ENCODE data around the gene TAS2R41.

TAS2R41 gene

DNA sequence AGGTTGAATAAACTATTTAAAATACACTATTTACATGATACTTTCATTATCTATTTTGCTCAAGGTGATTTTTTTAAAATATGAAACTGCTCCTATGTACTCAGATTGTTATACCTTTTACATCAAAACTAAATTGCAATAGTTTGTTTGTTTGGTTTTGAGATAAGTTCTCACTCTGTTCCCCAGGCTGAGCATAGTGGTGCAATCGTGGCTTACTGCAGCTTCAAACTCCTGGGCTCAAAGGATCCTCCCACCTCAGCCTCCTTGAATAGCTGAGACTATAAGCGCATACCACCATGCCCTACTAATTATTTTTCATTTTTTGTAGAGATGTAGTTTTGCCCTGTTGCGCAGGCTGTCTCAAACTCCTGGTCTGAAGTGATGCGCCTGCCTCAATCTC, 21.7 kb upstream of the TAS2R41 start:
- Histone ChIP-seq H3K4ac (ENCODE audit: low read depth, low read length) (no peak overlapping the region), H3K23ac (ENCODE audit: low read length) (no peak overlapping the region), H3K9me3 (ENCODE audit: insufficient read depth, low read depth, low read length) (peaks cover 1% of the 10 kb centered on the region), H4K91ac (ENCODE audit: low read depth, low read length) (no peak overlapping the region), H3K14ac (ENCODE audit: low read length) (no peak overlapping the region), H2BK5ac (ENCODE audit: low read depth, low read length, poor library complexity) (no peak overlapping the region), H3K4me1 (ENCODE audit: control insufficient read depth in 1 of 2, insufficient read depth in 2 of 2, low read length in 2 of 2) (peaks cover 0 to 3% of the 10 kb centered on the region in 2 experiments), H3K18ac (ENCODE audit: low read length) (no peak overlapping the region), H3K27ac (ENCODE audit: low read depth, low read length) (no peak overlapping the region), H3K36me3 (ENCODE audit: control insufficient read depth in 1 of 2, insufficient read depth in 2 of 2, low read length in 2 of 2) (no peaks in the 10 kb centered on the region), H3K4me2 (ENCODE audit: low read length) (no peak overlapping the region), H3K4me3 (ENCODE audit: low read depth, low read length) (no peak overlapping the region), H3K79me2 (ENCODE audit: control insufficient read depth, insufficient read depth, low read length, poor library complexity) (no peaks in the 10 kb centered on the region), H4K8ac (ENCODE audit: low read depth, low read length) (no peak overlapping the region), H2BK12ac (ENCODE audit: low read length) (no peak overlapping the region), H2BK120ac (ENCODE audit: insufficient read depth, low read length, poor library complexity) (no peak overlapping the region), H2AFZ (ENCODE audit: insufficient read depth, low read length, poor library complexity) (no peak overlapping the region), H3K9ac (ENCODE audit: low read length) (no peak overlapping the region), H2AK5ac (ENCODE audit: low read length) (no peak overlapping the region), H3K79me1 (ENCODE audit: low read length) (no peaks in the 10 kb centered on the region), H4K12ac (ENCODE audit: low read depth, low read length) (no peak overlapping the region), H3K27me3 (ENCODE audit: insufficient read depth, low read length) (no peaks in the 10 kb centered on the region)
- WGBS (ENCODE audit: extremely low coverage, insufficient coverage, insufficient read length), result no CpG with 5 or more reads among the region's 4 CpGs
- DNase-seq, result peak in 1 of 2 donors; percentile 63

DNA sequence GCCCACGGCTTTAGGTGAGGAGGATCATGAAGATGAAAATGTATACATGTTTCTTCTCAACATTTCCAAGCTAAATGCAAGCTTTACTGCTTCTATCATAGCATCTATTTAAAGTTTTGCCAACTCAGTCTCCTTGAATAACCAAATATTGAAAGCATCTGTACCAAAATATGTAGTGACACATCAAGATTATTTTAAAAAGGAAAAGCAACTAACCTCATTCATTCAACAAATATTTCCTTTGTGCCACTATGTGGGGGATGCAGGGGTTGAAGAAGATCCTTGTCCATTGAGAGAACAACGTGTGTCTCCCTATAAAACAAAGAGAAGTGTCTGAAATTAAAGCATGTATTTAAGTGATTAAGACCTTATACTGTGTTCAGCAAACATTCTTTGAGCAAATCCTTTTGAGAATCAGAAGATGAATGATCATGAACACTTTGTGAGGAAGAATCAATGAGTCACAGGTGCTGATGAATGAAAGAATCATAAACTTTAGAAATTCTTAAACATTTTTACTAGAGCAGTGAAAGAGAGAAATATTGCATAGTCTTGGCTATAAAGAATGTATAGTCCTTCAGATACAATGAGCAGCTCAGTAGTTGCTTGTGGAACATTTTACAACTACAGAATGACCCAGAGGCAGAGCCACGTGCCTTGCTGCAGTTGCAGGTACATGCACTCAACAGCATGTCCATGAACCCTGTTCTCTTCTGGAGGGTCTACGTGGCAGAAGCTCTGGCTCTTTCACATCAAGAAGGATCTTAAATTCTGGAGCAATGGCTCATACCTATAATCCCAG, 20.5 kb upstream of the TAS2R41 start:
- no peak overlapping the region for H2BK120ac ChIP-seq (ENCODE audit: insufficient read depth, low read length, poor library complexity)
- H2AFZ ChIP-seq (ENCODE audit: insufficient read depth, low read length, poor library complexity), result no peak overlapping the region
- no peak overlapping the region for H3K4me2 ChIP-seq (ENCODE audit: low read length)
- H2BK12ac ChIP-seq (ENCODE audit: low read length), result no peak overlapping the region
- no peak overlapping the region for H4K91ac ChIP-seq (ENCODE audit: low read depth, low read length)
- H2AK5ac ChIP-seq (ENCODE audit: low read length), result no peak overlapping the region
- DNase-seq, result peak in 1 of 2 donors; percentile 46
- no peak overlapping the region for H4K12ac ChIP-seq (ENCODE audit: low read depth, low read length)
- no peak overlapping the region for H3K9ac ChIP-seq (ENCODE audit: low read length)
- no peaks in the 10 kb centered on the region for H3K79me2 ChIP-seq (ENCODE audit: control insufficient read depth, insufficient read depth, low read length, poor library complexity)
- H3K23ac ChIP-seq (ENCODE audit: low read length), result no peak overlapping the region
- no CpG with 5 or more reads among the region's 4 CpGs for WGBS (ENCODE audit: extremely low coverage, insufficient coverage, insufficient read length)
- H3K27me3 ChIP-seq (ENCODE audit: insufficient read depth, low read length), result no peaks in the 10 kb centered on the region
- no peak overlapping the region for H2BK5ac ChIP-seq (ENCODE audit: low read depth, low read length, poor library complexity)
- H4K8ac ChIP-seq (ENCODE audit: low read depth, low read length), result no peak overlapping the region
- H3K9me3 ChIP-seq (ENCODE audit: insufficient read depth, low read depth, low read length), result no peaks in the 10 kb centered on the region
- H3K4me3 ChIP-seq (ENCODE audit: low read depth, low read length), result no peak overlapping the region
- H3K14ac ChIP-seq (ENCODE audit: low read length), result no peak overlapping the region
- H3K27ac ChIP-seq (ENCODE audit: low read depth, low read length), result no peak overlapping the region
- H3K4ac ChIP-seq (ENCODE audit: low read depth, low read length), result no peak overlapping the region
- H3K18ac ChIP-seq (ENCODE audit: low read length), result no peak overlapping the region
- H3K4me1 ChIP-seq (ENCODE audit: control insufficient read depth in 1 of 2, insufficient read depth in 2 of 2, low read length in 2 of 2), result peaks cover 0 to 3% of the 10 kb centered on the region in 2 experiments
- H3K79me1 ChIP-seq (ENCODE audit: low read length), result no peaks in the 10 kb centered on the region
- H3K36me3 ChIP-seq (ENCODE audit: control insufficient read depth in 1 of 2, insufficient read depth in 2 of 2, low read length in 2 of 2), result no peaks in the 10 kb centered on the region

DNA sequence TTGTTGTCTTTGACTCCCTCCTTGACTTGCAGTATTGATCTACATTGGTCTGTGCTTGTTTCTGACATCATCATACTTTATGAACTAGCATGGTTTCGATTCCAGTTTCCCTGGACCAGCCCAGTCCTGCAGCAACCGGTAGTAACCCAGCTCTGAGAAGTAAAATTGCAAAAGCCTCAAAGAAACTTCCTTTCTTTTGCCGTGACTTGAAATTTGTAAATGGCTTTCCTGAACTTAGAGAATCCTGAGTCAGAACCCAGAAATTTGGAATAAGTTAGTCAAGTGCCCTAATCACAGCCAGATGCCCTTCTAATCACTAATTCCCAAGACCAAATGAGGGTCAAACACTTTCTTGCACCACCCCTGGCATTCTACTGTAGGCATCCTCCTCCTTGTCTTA, 19.4 kb upstream of the TAS2R41 start:
- Histone ChIP-seq H3K4me1 (ENCODE audit: control insufficient read depth in 1 of 2, insufficient read depth in 2 of 2, low read length in 2 of 2) (peaks cover 0 to 3% of the 10 kb centered on the region in 2 experiments), H3K4ac (ENCODE audit: low read depth, low read length) (no peak overlapping the region), H2AFZ (ENCODE audit: insufficient read depth, low read length, poor library complexity) (no peak overlapping the region), H3K79me2 (ENCODE audit: control insufficient read depth, insufficient read depth, low read length, poor library complexity) (no peaks in the 10 kb centered on the region), H2BK120ac (ENCODE audit: insufficient read depth, low read length, poor library complexity) (no peak overlapping the region), H4K12ac (ENCODE audit: low read depth, low read length) (no peak overlapping the region), H3K14ac (ENCODE audit: low read length) (no peak overlapping the region), H3K23ac (ENCODE audit: low read length) (no peak overlapping the region), H4K91ac (ENCODE audit: low read depth, low read length) (no peak overlapping the region), H4K8ac (ENCODE audit: low read depth, low read length) (no peak overlapping the region), H3K27ac (ENCODE audit: low read depth, low read length) (no peak overlapping the region), H3K36me3 (ENCODE audit: control insufficient read depth in 1 of 2, insufficient read depth in 2 of 2, low read length in 2 of 2) (no peaks in the 10 kb centered on the region), H2BK5ac (ENCODE audit: low read depth, low read length, poor library complexity) (no peak overlapping the region), H2AK5ac (ENCODE audit: low read length) (no peak overlapping the region), H3K9me3 (ENCODE audit: insufficient read depth, low read depth, low read length) (no peaks in the 10 kb centered on the region), H3K4me2 (ENCODE audit: low read length) (no peak overlapping the region), H3K4me3 (ENCODE audit: low read depth, low read length) (no peak overlapping the region), H3K9ac (ENCODE audit: low read length) (no peak overlapping the region), H2BK12ac (ENCODE audit: low read length) (no peak overlapping the region), H3K79me1 (ENCODE audit: low read length) (no peaks in the 10 kb centered on the region), H3K18ac (ENCODE audit: low read length) (no peak overlapping the region), H3K27me3 (ENCODE audit: insufficient read depth, low read length) (no peaks in the 10 kb centered on the region)
- WGBS (ENCODE audit: extremely low coverage, insufficient coverage, insufficient read length), result no CpG with 5 or more reads among the region's 3 CpGs
- peak in 1 of 2 donors; percentile 54 for DNase-seq

DNA sequence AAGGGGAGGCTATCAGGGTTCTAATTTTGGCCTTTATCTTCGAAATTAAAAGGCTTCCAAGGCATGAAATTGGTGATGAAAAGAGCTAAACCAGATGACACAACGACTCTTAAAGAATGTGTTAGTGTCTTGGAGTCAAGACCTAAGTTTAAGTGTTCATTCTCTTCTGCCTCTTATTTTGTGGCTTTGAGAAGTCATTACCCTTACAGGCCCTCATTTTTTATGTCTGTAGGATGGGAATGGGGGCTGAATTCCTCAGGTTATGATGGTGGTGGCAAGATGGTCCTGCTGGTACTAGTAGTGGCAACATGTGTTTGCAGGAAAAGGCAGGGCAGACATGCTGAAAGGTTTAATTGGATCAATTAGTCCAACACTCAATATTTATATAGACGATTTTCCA, 19.0 kb upstream of the TAS2R41 start:
- Histone ChIP-seq H3K9ac (ENCODE audit: low read length) (no peak overlapping the region), H4K8ac (ENCODE audit: low read depth, low read length) (no peak overlapping the region), H2AFZ (ENCODE audit: insufficient read depth, low read length, poor library complexity) (no peak overlapping the region), H3K79me1 (ENCODE audit: low read length) (no peaks in the 10 kb centered on the region), H4K12ac (ENCODE audit: low read depth, low read length) (no peak overlapping the region), H3K4me2 (ENCODE audit: low read length) (no peak overlapping the region), H3K23ac (ENCODE audit: low read length) (no peak overlapping the region), H3K27me3 (ENCODE audit: insufficient read depth, low read length) (no peaks in the 10 kb centered on the region), H3K14ac (ENCODE audit: low read length) (no peak overlapping the region), H3K36me3 (ENCODE audit: control insufficient read depth in 1 of 2, insufficient read depth in 2 of 2, low read length in 2 of 2) (no peaks in the 10 kb centered on the region), H3K18ac (ENCODE audit: low read length) (no peak overlapping the region), H3K9me3 (ENCODE audit: insufficient read depth, low read depth, low read length) (no peaks in the 10 kb centered on the region), H3K4me3 (ENCODE audit: low read depth, low read length) (no peak overlapping the region), H3K79me2 (ENCODE audit: control insufficient read depth, insufficient read depth, low read length, poor library complexity) (no peaks in the 10 kb centered on the region), H2BK12ac (ENCODE audit: low read length) (no peak overlapping the region), H2AK5ac (ENCODE audit: low read length) (no peak overlapping the region), H3K4ac (ENCODE audit: low read depth, low read length) (no peak overlapping the region), H2BK5ac (ENCODE audit: low read depth, low read length, poor library complexity) (no peak overlapping the region), H3K27ac (ENCODE audit: low read depth, low read length) (no peak overlapping the region), H2BK120ac (ENCODE audit: insufficient read depth, low read length, poor library complexity) (no peak overlapping the region), H4K91ac (ENCODE audit: low read depth, low read length) (no peak overlapping the region), H3K4me1 (ENCODE audit: control insufficient read depth in 1 of 2, insufficient read depth in 2 of 2, low read length in 2 of 2) (peaks cover 0 to 3% of the 10 kb centered on the region in 2 experiments)
- DNase-seq, result peak in 1 of 2 donors; percentile 54
- no CpG with 5 or more reads among the region's 3 CpGs for WGBS (ENCODE audit: extremely low coverage, insufficient coverage, insufficient read length)

Data from trophoblast cell (in vitro differentiated cells and primary cell).